Measurements from ENCODE around the gene OR2T6. TPM values are rescaled to one million over a fixed set of nuclear protein-coding genes. Genes with fewer than 3 reads are reported as not detected.

Gene OR2T6
- total RNA-seq = not detected in 2 replicates

GRCh38 chr1:248375446-248375845 is at the start of gene OR2T6:
OR2T6 (plus strand) TSS chr1:248375746; CDS start chr1:248387609, 11,863 bp downstream.

GRCh38 chr1:248348475-248348874 is 27.1 kb upstream of the OR2T6 start, which contains the start of gene OR14C36:
OR14C36 (plus strand) TSS chr1:248348775; CDS start chr1:248348775, 0 bp downstream.

GRCh38 chr1:248361121-248361715 is 14.3 kb upstream of the OR2T6 start, which contains the start of gene OR2T4:
OR2T4 (plus strand) TSS chr1:248361665; CDS start chr1:248361665, 0 bp downstream.

GRCh38 chr1:248402748-248403147 is 27.2 kb downstream of the OR2T6 start, which contains the start of gene OR2T1:
OR2T1 (plus strand) TSS chr1:248403048; CDS start chr1:248406148, 3,100 bp downstream.

Other genes starting within 250 kb of the OR2T6 start
- gene OR2M5, start 230.6 kb upstream of the OR2T6 start, total RNA-seq = not detected in 2 replicates
- not detected in 2 replicates for gene OR2M2, start 200.9 kb upstream of the OR2T6 start, total RNA-seq
- not detected in 2 replicates for gene OR2M3, start 178.5 kb upstream of the OR2T6 start, total RNA-seq
- under 0.01 TPM in 1 of 2 replicates, not detected in the other for gene OR2M4, start 144.3 kb upstream of the OR2T6 start, total RNA-seq
- not detected in 2 replicates for gene OR2T33, start 97.8 kb upstream of the OR2T6 start, total RNA-seq
- not detected in 2 replicates for gene OR2T12, start 72.3 kb upstream of the OR2T6 start, total RNA-seq
- gene OR2M7, start 51.2 kb upstream of the OR2T6 start, total RNA-seq = not detected in 2 replicates
- not detected in 2 replicates for gene OR14C36, start 27.0 kb upstream of the OR2T6 start, total RNA-seq
- gene OR2T4, start 14.1 kb upstream of the OR2T6 start, total RNA-seq = not detected in 2 replicates
- gene OR2T1, start 27.3 kb downstream of the OR2T6 start, total RNA-seq = not detected in 2 replicates
- gene OR2T2, start 69.9 kb downstream of the OR2T6 start, total RNA-seq = not detected in 2 replicates
- gene OR2T3, start 97.6 kb downstream of the OR2T6 start, total RNA-seq = not detected in 2 replicates
- not detected in 2 replicates for gene OR2T5, start 112.8 kb downstream of the OR2T6 start, total RNA-seq
- not detected in 2 replicates for gene OR2G6, start 132.3 kb downstream of the OR2T6 start, total RNA-seq
- gene OR2T29, start 187.0 kb downstream of the OR2T6 start, total RNA-seq = not detected in 2 replicates
- not detected in 2 replicates for gene OR2T34, start 199.0 kb downstream of the OR2T6 start, total RNA-seq
- gene OR2T10, start 222.0 kb downstream of the OR2T6 start, total RNA-seq = not detected in 2 replicates

Data from bronchial smooth muscle cell (primary cell).